ENCODE measurements around the gene ALB.

ALB gene

GRCh38 chr4:73429826-73430587 is 25.9 kb downstream of the ALB start:
- DNase-seq (ENCODE audit: extremely low read depth in 1 of 2, low read depth in 1 of 2): no peak

GRCh38 chr4:73431813-73432168 is 27.7 kb downstream of the ALB start:
- no peak for DNase-seq (ENCODE audit: extremely low read depth in 1 of 2, low read depth in 1 of 2)

- no peak for DNase-seq (ENCODE audit: extremely low read depth in 1 of 2, low read depth in 1 of 2)
Observed at GRCh38 chr4:73432169-73433000, 28.3 kb downstream of the ALB start.

GRCh38 chr4:73433140-73433539 is 29.1 kb downstream of the ALB start:
- no peak for DNase-seq (ENCODE audit: extremely low read depth in 1 of 2, low read depth in 1 of 2)

GRCh38 chr4:73434311-73434710 is 30.2 kb downstream of the ALB start:
- no peak for DNase-seq (ENCODE audit: extremely low read depth in 1 of 2, low read depth in 1 of 2)

- DNase-seq (ENCODE audit: extremely low read depth in 1 of 2, low read depth in 1 of 2): no peak
Observed at GRCh38 chr4:73435984-73436383, 31.9 kb downstream of the ALB start, which contains the start of gene AFP. AFP (plus strand) TSS chr4:73436221; CDS start chr4:73436263, 42 bp downstream.

GRCh38 chr4:73436674-73437557 is 32.8 kb downstream of the ALB start:
- no peak for DNase-seq (ENCODE audit: extremely low read depth in 1 of 2, low read depth in 1 of 2)

GRCh38 chr4:73437558-73437956 is 33.5 kb downstream of the ALB start:
- DNase-seq (ENCODE audit: extremely low read depth in 1 of 2, low read depth in 1 of 2): no peak

GRCh38 chr4:73438048-73438447 is 34.0 kb downstream of the ALB start:
- no peak for DNase-seq (ENCODE audit: extremely low read depth in 1 of 2, low read depth in 1 of 2)

- DNase-seq (ENCODE audit: extremely low read depth in 1 of 2, low read depth in 1 of 2): no peak
Observed at GRCh38 chr4:73438582-73439215, 34.6 kb downstream of the ALB start.

GRCh38 chr4:73439445-73439844 is 35.4 kb downstream of the ALB start:
- DNase-seq (ENCODE audit: extremely low read depth in 1 of 2, low read depth in 1 of 2): no peak

GRCh38 chr4:73439991-73440390 is 35.9 kb downstream of the ALB start:
- DNase-seq (ENCODE audit: extremely low read depth in 1 of 2, low read depth in 1 of 2): no peak

GRCh38 chr4:73440653-73441052 is 36.6 kb downstream of the ALB start:
- no peak for DNase-seq (ENCODE audit: extremely low read depth in 1 of 2, low read depth in 1 of 2)

- DNase-seq (ENCODE audit: extremely low read depth in 1 of 2, low read depth in 1 of 2): no peak
Observed at GRCh38 chr4:73442275-73442674, 38.2 kb downstream of the ALB start.

GRCh38 chr4:73443224-73443623 is 39.1 kb downstream of the ALB start:
- no peak for DNase-seq (ENCODE audit: extremely low read depth in 1 of 2, low read depth in 1 of 2)

- DNase-seq (ENCODE audit: extremely low read depth in 1 of 2, low read depth in 1 of 2): no peak
Observed at GRCh38 chr4:73445383-73446335, 41.6 kb downstream of the ALB start.

- DNase-seq (ENCODE audit: extremely low read depth in 1 of 2, low read depth in 1 of 2): no peak
Observed at GRCh38 chr4:73446336-73446938, 42.4 kb downstream of the ALB start.

GRCh38 chr4:73447671-73448070 is 43.6 kb downstream of the ALB start:
- no peak for DNase-seq (ENCODE audit: extremely low read depth in 1 of 2, low read depth in 1 of 2)
